Activated CD4-positive, alpha-beta T cell treated with anti-CD3 and anti-CD28 coated beads, Interleukin-2, amount 10 ng/mL, durations not matched to agents 7 days and 5 days (primary cell): ENCODE data around the gene MPHOSPH10. TPM values are rescaled to one million over a fixed set of nuclear protein-coding genes. Genes with fewer than 3 reads are reported as not detected.
"Not testable (repeated sequence)": the region's sequence is repeated elsewhere in the genome, so short reads cannot be mapped to it uniquely, and the experiment has no call there.

Experiments used
- CTCF ChIA-PET: fragments of 350-600 bp; sonication (Branson Sonifier 250); formaldehyde crosslinking; loops from one replicate; lab custom pipeline; 2021; ENCODE audit warnings: antibody characterized with exemption; lab: Charles Lee
- POLR2A ChIA-PET: fragments of 350-600 bp; sonication (Branson Sonifier 250); formaldehyde crosslinking; loops from one replicate; lab custom pipeline; 2021; ENCODE audit warnings: antibody characterized with exemption; lab: Charles Lee
- DNase-seq: peaks from one replicate; pipeline ENCODE4 v3.0.0-alpha.2; 2020
- H3K27ac Mint-ChIP-seq: one replicate; pipeline ENCODE4 v1.8.0; 2021; ENCODE audit warnings: mild to moderate bottlenecking, moderate library complexity, mixed read lengths
- H3K27me3 Mint-ChIP-seq: one replicate; pipeline ENCODE4 v1.8.0; 2021; ENCODE audit warnings: mixed read lengths
- H3K36me3 Mint-ChIP-seq: one replicate; pipeline ENCODE4 v1.8.0; 2021; ENCODE audit warnings: low read depth, mixed read lengths
- H3K4me1 Mint-ChIP-seq: one replicate; pipeline ENCODE4 v1.8.0; 2021; ENCODE audit warnings: mixed read lengths
- H3K4me3 Mint-ChIP-seq: one replicate; pipeline ENCODE4 v1.8.0; 2021; ENCODE audit warnings: mild to moderate bottlenecking, moderate library complexity, mixed read lengths
- H3K9me3 Mint-ChIP-seq: one replicate; pipeline ENCODE4 v1.8.0; 2021; ENCODE audit warnings: mixed read lengths
- total RNA-seq, 2 experiments: library from RNA; stranded (reverse); gene quantifications; one replicate each; pipeline ENCODE4 v1.2.3, GENCODE V29; 2021

The MPHOSPH10 gene, protein sequence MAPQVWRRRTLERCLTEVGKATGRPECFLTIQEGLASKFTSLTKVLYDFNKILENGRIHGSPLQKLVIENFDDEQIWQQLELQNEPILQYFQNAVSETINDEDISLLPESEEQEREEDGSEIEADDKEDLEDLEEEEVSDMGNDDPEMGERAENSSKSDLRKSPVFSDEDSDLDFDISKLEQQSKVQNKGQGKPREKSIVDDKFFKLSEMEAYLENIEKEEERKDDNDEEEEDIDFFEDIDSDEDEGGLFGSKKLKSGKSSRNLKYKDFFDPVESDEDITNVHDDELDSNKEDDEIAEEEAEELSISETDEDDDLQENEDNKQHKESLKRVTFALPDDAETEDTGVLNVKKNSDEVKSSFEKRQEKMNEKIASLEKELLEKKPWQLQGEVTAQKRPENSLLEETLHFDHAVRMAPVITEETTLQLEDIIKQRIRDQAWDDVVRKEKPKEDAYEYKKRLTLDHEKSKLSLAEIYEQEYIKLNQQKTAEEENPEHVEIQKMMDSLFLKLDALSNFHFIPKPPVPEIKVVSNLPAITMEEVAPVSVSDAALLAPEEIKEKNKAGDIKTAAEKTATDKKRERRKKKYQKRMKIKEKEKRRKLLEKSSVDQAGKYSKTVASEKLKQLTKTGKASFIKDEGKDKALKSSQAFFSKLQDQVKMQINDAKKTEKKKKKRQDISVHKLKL
- 10 to 100 TPM; 36.4 to 44.1 TPM for total RNA-seq

DNA sequence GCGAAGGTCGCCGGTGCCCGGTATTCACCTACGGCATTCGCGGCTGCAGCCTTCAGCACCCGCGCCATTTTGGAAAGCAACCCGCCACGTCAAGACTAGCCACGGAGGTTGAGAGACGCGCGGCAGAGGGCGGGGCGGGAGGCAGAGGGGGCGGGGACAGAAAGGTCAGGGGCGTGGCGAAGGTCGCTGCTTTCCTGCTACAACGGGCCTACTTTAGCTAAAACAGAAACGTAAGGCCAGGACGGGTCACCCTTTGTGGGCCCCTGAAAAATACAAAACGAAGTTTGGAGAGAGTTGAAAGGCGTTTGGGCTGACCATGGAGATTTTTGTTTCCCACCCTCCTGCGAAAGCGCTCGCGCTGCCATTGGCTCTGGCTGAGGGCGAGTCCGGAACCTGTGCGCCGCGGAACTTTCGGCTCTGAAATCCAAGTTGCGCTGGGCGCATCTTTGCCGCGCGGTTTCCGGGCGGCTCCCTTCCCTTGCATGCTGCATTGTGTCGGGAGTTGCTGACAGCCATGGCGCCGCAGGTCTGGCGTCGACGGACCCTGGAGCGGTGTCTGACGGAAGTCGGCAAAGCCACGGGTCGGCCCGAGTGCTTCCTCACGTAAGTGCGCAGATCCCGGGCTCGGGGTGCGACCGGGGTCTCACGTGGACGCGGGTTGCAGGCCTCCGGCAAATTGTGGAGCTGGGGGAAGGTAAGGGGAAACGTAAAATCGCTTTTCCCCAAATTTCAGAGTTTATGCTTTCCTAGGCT, at the start of gene MPHOSPH10, which contains the start of gene MCEE:
TSS of gene MPHOSPH10 (plus strand) at position 483 of the 753 bp plus-strand sequence. CDS start at position 515, 32 bp downstream.
TSS of gene MCEE (minus strand) at position 78 of the 753 bp plus-strand sequence. CDS start at position 68, 10 bp downstream.
- peak; percentile 92 for DNase-seq
- Mint-ChIP-seq H3K9me3 (no peaks in the 10 kb centered on the region), H3K4me1 (peaks cover 12% of the 10 kb centered on the region), H3K27ac (no peak within 1 kb of the TSS), H3K36me3 (peaks cover 9% of the 10 kb centered on the region), H3K4me3 (no peak within 1 kb of the TSS), H3K27me3 (no peaks in the 10 kb centered on the region)
- ChIA-PET POLR2A (interaction anchor here (1.1 kb wide), 1 partner anchor 62 kb away, joined by 6 read pairs; the partner anchor contains the start of gene NAGK), CTCF (interaction anchor here (0.5 to 2.1 kb wide), 6 partner anchors 9 to 201 kb away, joined by 3 to 6 read pairs (median 4); partner anchors contain the start of gene ZNF638)

DNA sequence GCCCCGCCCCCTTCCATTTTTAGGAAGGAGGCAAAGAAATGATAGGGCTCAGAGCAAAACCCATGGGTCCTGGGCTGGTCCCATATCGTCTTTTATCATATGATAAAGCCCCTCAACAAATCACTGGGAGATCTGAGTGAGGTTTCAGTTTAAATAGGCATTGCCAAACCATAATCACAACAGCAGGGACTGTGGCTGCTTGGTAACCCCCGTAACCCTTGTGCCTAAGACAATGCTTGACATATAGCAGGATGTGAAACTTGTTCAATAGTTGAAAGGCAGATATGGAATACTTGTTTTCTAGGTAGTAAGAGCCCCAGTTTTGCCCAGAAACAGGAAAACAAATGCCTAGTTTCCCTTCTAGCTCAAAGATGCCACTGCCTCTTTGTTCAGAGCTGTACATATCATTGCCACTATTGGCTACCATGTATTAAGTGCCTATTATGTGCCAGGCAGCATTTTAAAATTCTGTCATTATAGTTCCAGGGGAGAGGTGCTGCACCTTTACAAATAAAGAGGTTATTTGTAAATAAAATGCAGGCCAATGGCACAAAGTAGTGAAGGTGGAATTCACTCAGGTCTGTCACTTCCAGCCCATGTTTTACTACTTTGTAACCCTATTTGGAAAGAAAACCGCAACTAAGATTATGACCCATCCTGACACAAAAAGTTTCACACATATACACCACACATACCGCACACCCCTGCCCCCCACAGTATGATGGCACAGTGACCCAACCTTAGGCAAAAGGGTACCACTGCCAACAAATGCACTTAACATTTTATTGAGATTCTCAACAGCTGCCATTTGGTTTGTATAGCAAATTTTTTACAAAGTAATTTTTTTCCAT, 47.8 kb upstream of the MPHOSPH10 start:
- CTCF ChIA-PET, result interaction anchor here (0.6 to 1.2 kb wide), 2 partner anchors 11 to 137 kb away, joined by 3 to 4 read pairs; no protein-coding TSS in a partner anchor
- Mint-ChIP-seq H3K27ac (no peak overlapping the region), H3K4me1 (peaks cover 13% of the 10 kb centered on the region), H3K4me3 (no peak overlapping the region), H3K27me3 (peaks cover 3% of the 10 kb centered on the region), H3K9me3 (no peaks in the 10 kb centered on the region), H3K36me3 (peaks cover 8% of the 10 kb centered on the region)
- peak; percentile 26 for DNase-seq
- POLR2A ChIA-PET, result no interaction called here

DNA sequence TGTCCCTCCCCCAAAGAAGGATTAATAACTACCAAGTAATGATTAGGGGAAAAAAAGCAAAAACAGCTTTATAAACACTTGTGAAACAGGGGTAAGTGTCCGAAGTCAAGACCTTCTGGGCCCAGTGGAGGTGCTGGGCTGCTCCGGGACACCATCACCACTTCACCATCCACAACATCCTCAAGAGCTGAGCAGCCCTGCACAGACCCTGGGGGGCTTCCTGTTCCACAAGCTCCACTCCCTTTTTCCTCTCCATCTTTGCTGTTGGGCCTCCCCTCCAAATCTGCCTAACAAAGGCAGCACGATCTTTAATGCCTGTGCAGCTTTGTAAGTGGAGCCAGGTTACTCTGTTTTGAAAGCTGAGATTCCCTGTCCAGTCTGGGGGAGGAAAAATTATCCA, 47.1 kb upstream of the MPHOSPH10 start:
- H3K27ac Mint-ChIP-seq, H3K4me3 Mint-ChIP-seq, H3K27me3 Mint-ChIP-seq, H3K36me3 Mint-ChIP-seq, DNase-seq, POLR2A ChIA-PET, H3K9me3 Mint-ChIP-seq: not testable (repeated sequence)
- peaks cover 13% of the 10 kb centered on the region for H3K4me1 Mint-ChIP-seq
- CTCF ChIA-PET, result interaction anchor here (1.2 kb wide), 1 partner anchor 17 kb away, joined by 3 read pairs; no protein-coding TSS in a partner anchor

DNA sequence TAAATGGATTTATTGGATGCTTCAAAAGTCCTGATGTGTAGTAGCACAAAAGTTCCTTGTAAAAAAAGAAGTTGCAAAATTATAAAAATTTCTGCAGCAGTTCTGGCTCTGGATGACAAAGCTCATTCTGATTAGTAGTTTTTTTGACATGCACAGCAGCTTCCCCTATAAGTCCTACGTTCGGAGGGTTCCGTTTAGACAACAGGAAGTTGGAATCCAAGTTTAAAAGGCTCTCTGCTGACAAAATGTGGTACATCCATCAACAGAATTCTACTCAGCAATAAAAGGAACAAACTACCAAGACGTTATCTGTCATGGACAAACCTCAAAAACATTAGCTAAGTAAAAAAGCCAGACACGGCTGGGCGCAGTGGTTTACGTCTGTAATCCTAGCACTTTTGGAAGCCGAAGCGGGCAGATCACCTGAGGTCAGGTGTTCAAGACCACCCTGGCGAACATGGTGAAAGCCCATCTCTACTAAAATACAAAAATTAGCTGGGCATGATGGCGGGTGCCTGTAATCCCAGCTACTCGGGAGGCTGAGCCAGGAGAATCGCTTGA, 46.6 kb upstream of the MPHOSPH10 start:
- DNase-seq, H3K27me3 Mint-ChIP-seq, H3K9me3 Mint-ChIP-seq, POLR2A ChIA-PET, H3K4me3 Mint-ChIP-seq, H3K27ac Mint-ChIP-seq, H3K36me3 Mint-ChIP-seq: not testable (repeated sequence)
- peaks cover 13% of the 10 kb centered on the region for H3K4me1 Mint-ChIP-seq
- CTCF ChIA-PET, result interaction anchor here (1.2 to 1.3 kb wide), 2 partner anchors 13 to 17 kb away, joined by 3 to 4 read pairs; no protein-coding TSS in a partner anchor

DNA sequence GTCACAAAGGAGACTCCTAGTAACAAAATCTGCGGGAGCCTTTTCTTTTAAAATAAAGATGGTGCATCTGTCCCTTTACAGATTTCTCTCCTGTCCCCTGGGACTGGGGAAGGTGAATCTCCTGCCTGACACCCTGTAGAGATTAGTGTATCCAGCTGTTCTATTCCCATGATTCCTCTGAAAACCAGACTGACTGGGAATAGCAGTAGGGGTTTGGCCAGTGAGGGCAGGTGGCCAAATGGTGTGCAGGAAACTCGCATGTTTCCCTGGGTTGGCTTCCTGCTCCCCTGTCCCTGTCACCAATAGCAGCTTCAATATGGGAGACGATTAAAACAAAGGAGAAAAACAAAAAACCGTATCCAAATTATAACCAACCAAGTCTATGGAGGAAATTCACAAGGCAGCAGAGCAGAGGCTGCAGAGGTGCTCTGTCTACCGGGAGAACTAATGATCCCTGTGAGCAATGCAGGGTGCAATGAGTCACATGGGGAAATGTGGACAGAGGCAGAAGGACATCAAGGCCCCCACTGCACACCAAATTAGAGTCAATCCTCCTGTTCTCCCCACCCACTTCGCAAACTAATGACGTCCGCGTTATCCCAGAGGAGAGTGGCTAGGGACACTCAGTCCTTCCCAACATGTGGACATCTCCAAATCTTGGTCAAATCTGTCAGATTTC, 45.0 kb upstream of the MPHOSPH10 start:
- CTCF ChIA-PET, H3K9me3 Mint-ChIP-seq, DNase-seq, POLR2A ChIA-PET, H3K27ac Mint-ChIP-seq, H3K36me3 Mint-ChIP-seq, H3K27me3 Mint-ChIP-seq, H3K4me3 Mint-ChIP-seq: not testable (repeated sequence)
- H3K4me1 Mint-ChIP-seq, result peaks cover 13% of the 10 kb centered on the region

DNA sequence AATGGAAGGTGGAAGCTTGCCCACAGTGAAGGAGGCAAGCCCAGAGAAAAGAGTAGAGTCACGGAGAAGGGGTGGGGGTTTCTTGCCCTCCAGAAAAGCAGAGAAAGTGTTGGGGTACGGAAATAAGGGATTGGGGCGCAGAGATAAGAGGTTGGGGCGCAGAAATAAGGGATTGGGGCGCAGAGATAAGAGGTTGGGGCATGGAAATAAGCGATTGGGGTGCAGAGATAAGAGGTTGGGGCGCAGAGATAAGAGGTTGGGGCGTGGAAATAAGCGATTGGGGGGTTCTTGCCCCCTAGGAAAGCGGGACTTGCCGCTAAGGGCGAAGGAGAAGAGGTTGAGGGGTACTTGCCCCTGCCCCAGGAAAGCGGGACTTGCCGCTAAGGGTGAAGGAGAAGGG, 41.0 kb upstream of the MPHOSPH10 start:
- H3K9me3 Mint-ChIP-seq, POLR2A ChIA-PET, H3K27me3 Mint-ChIP-seq, H3K36me3 Mint-ChIP-seq, CTCF ChIA-PET, DNase-seq, H3K4me1 Mint-ChIP-seq, H3K27ac Mint-ChIP-seq, H3K4me3 Mint-ChIP-seq: not testable (repeated sequence)

DNA sequence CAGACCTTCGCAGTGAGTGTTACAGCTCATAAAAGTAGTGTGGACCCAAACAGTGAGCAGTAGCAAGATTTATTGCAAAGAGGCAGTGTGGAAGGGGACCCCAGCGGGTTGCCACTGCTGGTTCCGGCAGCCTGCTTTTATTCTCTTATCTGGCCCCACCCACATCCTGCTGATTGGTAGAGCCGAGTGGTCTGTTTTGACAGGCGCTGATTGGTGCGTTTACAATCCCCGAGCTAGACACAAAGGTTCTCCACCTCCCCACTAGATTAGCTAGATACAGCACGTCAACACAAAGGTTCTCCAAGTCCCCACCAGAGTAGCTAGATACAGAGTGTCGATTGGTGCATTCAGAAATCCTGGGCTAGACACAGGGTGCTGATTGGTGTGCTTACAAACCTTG, 38.6 kb upstream of the MPHOSPH10 start:
- H3K4me3 Mint-ChIP-seq, H3K9me3 Mint-ChIP-seq, DNase-seq, H3K4me1 Mint-ChIP-seq, POLR2A ChIA-PET, H3K27me3 Mint-ChIP-seq, H3K27ac Mint-ChIP-seq, H3K36me3 Mint-ChIP-seq: not testable (repeated sequence)
- CTCF ChIA-PET, result interaction anchor here (0.9 to 1.4 kb wide), 6 partner anchors 9 to 108 kb away, joined by 3 to 5 read pairs (median 3); partner anchors contain the start of gene MCEE

DNA sequence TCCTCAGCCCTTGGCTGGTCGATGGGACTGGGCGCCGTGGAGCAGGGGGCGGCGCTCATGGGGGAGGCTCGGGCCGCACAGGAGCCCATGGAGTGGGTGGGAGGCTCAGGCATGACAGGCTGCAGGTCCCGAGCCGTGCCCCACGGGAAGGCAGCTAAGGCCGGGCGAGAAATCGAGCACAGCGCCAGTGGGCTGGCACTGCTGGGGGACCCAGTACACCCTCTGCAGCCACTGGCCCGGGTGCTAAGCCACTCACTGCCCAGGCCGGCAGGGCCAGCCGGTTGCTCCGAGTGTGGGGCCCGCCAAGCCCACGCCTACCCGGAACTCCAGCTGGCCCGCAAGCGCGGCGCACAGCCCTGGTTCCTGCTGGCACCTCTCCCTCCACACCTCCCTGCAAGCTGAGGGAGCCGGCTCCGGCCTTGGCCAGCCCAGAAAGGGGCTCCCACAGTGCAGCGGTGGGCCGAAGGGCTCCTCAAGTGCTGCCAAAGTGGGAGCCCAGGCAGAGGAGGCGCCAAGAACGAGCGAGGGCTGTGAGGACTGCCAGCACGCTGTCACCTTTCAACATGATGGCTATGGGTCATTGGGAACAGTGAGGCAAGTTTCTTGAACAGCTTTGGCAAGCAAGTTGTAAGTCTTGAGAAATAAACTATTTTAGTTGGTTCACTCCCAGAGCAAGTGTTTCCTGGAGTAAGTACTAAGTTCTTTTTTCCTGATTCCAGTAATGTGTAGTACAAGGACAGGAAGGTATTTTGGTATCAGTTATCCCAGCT, 37.8 kb upstream of the MPHOSPH10 start:
- DNase-seq, H3K4me1 Mint-ChIP-seq, H3K9me3 Mint-ChIP-seq, H3K27me3 Mint-ChIP-seq, H3K27ac Mint-ChIP-seq, H3K36me3 Mint-ChIP-seq, H3K4me3 Mint-ChIP-seq, POLR2A ChIA-PET: not testable (repeated sequence)
- CTCF ChIA-PET, result interaction anchor here (0.6 to 1.4 kb wide), 5 partner anchors 8 to 109 kb away, joined by 3 to 5 read pairs (median 3); partner anchors contain the start of gene MCEE

DNA sequence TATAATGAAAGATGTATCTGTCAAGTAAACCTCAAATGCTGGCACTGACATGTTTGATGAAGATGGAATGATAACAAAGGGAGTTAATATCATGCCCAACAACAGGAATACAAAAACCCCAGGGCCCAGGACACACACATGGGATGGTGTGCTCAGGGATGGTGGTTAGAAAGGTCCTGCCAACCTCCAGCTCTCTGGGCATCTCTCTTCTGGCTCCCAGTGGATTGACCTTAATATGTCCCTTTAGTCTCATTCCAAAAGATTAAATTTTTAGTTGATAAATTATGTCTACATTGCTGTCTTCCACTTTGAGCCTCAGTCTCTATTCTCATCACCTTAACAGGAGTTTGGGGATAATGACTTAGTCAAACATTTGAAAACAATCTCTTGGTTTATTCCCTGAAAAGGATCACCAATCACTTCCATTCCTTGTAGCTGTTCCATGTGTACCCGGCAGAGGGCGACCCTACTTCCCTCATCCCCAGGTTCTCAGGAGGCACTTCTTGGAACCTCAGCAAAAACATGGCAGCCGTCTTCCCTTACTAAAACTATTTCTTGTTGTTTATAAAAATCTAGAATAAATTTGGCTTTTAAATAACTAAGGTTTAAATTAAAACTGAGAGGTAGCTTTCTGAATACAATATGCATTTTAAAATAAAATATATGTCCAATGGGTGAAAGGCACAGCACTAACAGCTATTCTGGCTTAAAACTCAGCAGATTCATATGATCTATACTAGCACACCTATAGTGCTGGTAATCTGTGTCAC, 30.1 kb upstream of the MPHOSPH10 start:
- CTCF ChIA-PET, result interaction anchor here (0.6 to 2.2 kb wide), 10 partner anchors 8 to 1581 kb away, joined by 3 to 13 read pairs (median 4); partner anchors contain the start of gene MPHOSPH10
- H3K4me3 Mint-ChIP-seq, result no peak overlapping the region

DNA sequence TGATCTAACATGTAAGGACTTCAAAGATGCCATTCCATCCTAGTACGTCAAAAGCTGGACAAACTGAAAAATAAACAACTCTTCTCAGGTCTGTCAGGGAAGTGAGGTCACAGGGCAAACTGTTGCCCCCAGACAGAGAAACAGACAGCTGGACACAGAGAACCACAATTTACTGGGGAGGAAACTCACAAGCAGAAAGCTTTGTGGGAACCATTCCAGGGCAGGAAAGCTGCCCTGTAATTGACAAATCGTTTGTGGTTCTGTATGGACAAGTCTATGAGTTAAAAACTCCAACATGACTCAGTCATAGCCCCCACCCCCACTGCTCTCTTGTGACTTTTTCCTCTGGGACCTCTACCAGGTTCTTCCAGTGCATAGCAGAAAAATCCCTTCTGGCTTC, 28.8 kb upstream of the MPHOSPH10 start:
- Mint-ChIP-seq H3K4me1 (peaks cover 5% of the 10 kb centered on the region), H3K4me3 (no peak overlapping the region), H3K9me3 (peaks cover 5% of the 10 kb centered on the region), H3K27me3 (peaks cover 4% of the 10 kb centered on the region), H3K36me3 (no peaks in the 10 kb centered on the region), H3K27ac (no peak overlapping the region)
- CTCF ChIA-PET, result interaction anchor here (2.2 kb wide), 1 partner anchor 9 kb away, joined by 13 read pairs; no protein-coding TSS in a partner anchor
- POLR2A ChIA-PET, result no interaction called here
- no peak for DNase-seq

More for the DNA sequence above, 30.1 kb upstream of the MPHOSPH10 start:
- no peaks in the 10 kb centered on the region for H3K36me3 Mint-ChIP-seq
- DNase-seq, result peak; percentile 38
- POLR2A ChIA-PET, result no interaction called here
- peaks cover under 1% of the 10 kb centered on the region for H3K9me3 Mint-ChIP-seq
- peaks cover 5% of the 10 kb centered on the region for H3K4me1 Mint-ChIP-seq
- H3K27ac Mint-ChIP-seq, result no peak overlapping the region
- H3K27me3 Mint-ChIP-seq, result peaks cover 4% of the 10 kb centered on the region
